Adipocyte (in vitro differentiated cells): ENCODE results near the gene CNTFR.

Source experiments
- DNase-seq: peaks from one replicate; pipeline ENCODE4 v3.0.0-alpha.2; 2015; ENCODE audit warnings: low read depth
- H3K27me3 ChIP-seq: replicated peaks from 2 replicates; pipeline ENCODE4 v1.7.0; 2013; ENCODE audit warnings: mild to moderate bottlenecking, low read length, moderate library complexity; ENCODE audit not compliant: control insufficient read depth, insufficient read depth
- H3K36me3 ChIP-seq: 2 replicates; pipeline ENCODE4 v1.7.0; 2013; ENCODE audit warnings: low read length, mild to moderate bottlenecking, moderate library complexity; ENCODE audit not compliant: control insufficient read depth, insufficient read depth, severe bottlenecking
- H3K4me1 ChIP-seq: 2 replicates; pipeline ENCODE4 v1.7.0; 2013; ENCODE audit warnings: mild to moderate bottlenecking, low read length, moderate library complexity; ENCODE audit not compliant: control insufficient read depth, insufficient read depth
- H3K4me3 ChIP-seq: 2 replicates; pipeline ENCODE4 v1.7.0; 2013; ENCODE audit warnings: mild to moderate bottlenecking, low read length, moderate library complexity
- H3K9ac ChIP-seq: 2 replicates; pipeline ENCODE4 v1.7.0; 2013; ENCODE audit warnings: mild to moderate bottlenecking, low read length, moderate library complexity
- H3K9me3 ChIP-seq: 2 replicates; pipeline ENCODE4 v1.7.0; 2013; ENCODE audit warnings: mild to moderate bottlenecking, low read length, moderate library complexity; ENCODE audit not compliant: control insufficient read depth

CNTFR gene

DNA sequence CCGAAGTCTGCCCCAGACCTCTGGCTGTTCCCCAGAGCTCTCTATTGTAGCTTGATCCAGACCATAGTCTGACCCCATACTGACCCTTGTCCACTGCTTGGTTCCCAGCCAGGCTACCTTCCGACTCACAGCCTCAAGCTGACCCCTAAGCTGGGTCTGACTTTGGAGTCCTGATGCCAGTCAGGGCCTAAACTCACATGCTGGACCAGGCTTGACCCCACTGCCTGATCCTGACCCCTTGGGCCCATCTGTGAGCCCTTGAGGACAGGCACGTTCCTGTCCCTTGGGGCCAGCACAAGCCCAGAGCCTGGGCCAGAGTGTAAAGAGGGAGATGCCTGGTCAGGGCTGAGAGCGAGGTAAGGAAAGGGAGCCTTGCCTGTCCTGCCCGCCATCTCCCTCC lies 34.0 kb downstream of the CNTFR start:
- Histone ChIP-seq H3K9me3 (no peaks in the 10 kb centered on the region), H3K4me1 (peaks cover 19% of the 10 kb centered on the region), H3K4me3 (no peak overlapping the region), H3K27me3 (peaks cover 7% of the 10 kb centered on the region), H3K36me3 (peaks cover 3% of the 10 kb centered on the region), H3K9ac (no peak overlapping the region)
- DNase-seq = no peak

DNA sequence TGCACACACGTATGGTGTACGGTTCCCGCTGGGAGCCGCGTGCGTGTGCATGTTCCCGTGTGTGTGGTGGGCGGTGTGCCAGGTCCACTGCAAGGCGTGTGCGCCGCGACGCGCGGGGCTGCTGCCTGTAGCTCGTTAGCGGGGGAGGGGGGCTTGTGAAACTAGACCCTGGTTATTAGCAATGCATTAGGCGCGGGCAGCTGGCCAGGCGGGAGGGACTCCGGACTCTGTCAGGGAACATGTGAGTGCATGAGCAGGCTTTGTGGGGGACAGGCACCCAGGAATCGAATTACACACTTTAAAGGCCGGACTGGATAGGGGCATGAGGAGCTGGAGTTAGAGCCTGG lies 34.5 kb downstream of the CNTFR start:
- H3K4me1 ChIP-seq = peaks cover 13% of the 10 kb centered on the region
- no peak overlapping the region for H3K4me3 ChIP-seq
- no peak overlapping the region for H3K9ac ChIP-seq
- H3K27me3 ChIP-seq = peaks cover 7% of the 10 kb centered on the region
- H3K36me3 ChIP-seq = peaks cover 3% of the 10 kb centered on the region
- no peaks in the 10 kb centered on the region for H3K9me3 ChIP-seq
- no peak for DNase-seq

DNA sequence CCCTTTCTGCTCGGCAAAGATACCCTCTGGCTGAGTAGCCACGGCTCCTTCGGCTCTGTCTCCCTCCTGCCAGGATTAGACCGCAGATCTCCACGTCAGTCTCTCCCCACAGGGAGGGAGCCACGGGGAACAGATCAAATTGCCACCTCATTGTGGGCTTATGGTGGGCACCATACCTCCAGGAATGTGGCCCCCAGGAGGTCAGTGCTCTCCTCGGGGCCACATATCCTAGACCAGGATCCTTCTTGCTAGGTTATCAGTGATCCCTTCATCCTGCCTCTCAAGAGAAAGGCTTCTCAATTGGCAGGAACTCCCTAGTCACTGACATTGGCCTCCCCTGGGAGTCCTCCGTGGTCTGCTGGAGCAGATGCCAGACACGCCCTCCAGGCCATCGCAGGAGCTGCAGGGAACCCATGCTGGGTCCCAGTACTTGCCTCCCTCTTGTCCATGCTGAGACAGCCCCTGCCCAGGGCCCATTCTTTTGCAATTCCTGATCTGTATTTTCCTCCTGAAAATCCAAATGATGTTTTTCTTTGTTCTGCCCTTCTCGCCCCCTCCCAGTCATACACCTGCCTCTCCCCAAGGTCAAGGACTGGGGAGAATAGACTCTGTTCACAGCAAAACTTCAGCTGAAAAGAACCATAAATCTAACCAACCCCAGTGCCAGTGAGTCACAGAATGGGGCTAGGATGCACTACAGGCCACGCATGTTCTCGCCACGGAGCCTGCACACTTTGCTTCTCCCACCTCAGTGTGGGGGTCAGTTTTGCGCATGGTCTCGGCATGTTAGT lies 35.1 kb downstream of the CNTFR start:
- Histone ChIP-seq H3K4me3 (no peak overlapping the region), H3K36me3 (peaks cover 3% of the 10 kb centered on the region), H3K9me3 (no peaks in the 10 kb centered on the region), H3K27me3 (peaks cover 7% of the 10 kb centered on the region), H3K9ac (no peak overlapping the region), H3K4me1 (peaks cover 9% of the 10 kb centered on the region)
- no peak for DNase-seq

DNA sequence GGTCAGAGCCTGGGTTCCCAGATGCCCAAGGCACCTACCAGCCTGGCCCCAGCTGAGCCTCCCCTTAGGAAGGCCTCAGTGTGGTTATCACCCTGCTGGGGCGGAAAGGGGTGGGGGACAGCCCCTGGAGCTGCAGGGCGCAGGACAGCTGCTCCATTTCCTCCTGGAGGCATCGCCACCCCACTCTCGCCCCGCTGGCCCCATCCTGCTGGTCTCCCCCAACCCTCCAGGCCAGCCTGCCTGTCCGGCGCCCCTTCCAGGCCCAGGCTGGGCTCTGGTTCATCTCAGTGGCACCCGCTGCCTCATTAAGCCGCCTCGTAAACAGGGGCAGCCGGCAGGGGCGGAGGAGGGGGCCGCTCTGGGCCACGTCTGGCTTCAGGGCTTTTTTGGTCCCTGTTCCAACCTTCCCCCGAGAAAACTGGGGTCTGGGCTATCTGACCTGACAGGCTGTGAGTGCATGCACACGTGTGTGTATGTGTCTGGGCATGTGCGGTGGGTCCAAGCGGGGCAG lies 36.0 kb downstream of the CNTFR start:
- no peak overlapping the region for H3K4me3 ChIP-seq

DNA sequence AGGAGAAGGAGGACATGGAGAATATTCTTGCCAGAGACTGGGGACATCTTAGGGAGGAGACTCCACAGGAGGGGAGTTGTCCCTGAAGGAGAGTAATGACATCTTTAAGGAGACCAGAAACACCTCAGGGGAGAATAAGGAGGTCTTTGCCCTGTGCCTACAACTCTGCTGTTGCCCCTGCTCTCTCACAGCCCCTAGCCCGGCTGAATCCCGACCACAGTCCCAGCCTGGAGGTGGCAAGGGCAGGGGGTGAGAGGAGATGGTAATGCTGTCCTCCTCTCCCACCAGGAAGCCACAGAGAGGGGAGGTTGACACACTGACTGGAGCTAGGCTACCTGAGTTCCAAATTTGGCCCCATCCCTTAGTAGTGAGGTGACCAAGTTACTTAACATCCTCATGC lies 36.5 kb downstream of the CNTFR start:
- Histone ChIP-seq H3K9me3 (no peaks in the 10 kb centered on the region), H3K36me3 (peaks cover 3% of the 10 kb centered on the region), H3K4me3 (no peak overlapping the region), H3K27me3 (peaks cover 7% of the 10 kb centered on the region), H3K4me1 (peaks cover 6% of the 10 kb centered on the region), H3K9ac (no peak overlapping the region)
- no peak for DNase-seq

More for the DNA sequence above, 36.0 kb downstream of the CNTFR start:
- peaks cover 6% of the 10 kb centered on the region for H3K4me1 ChIP-seq
- no peaks in the 10 kb centered on the region for H3K9me3 ChIP-seq
- H3K36me3 ChIP-seq = peaks cover 3% of the 10 kb centered on the region
- H3K27me3 ChIP-seq = peaks cover 7% of the 10 kb centered on the region
- no peak overlapping the region for H3K9ac ChIP-seq
- no peak for DNase-seq

DNA sequence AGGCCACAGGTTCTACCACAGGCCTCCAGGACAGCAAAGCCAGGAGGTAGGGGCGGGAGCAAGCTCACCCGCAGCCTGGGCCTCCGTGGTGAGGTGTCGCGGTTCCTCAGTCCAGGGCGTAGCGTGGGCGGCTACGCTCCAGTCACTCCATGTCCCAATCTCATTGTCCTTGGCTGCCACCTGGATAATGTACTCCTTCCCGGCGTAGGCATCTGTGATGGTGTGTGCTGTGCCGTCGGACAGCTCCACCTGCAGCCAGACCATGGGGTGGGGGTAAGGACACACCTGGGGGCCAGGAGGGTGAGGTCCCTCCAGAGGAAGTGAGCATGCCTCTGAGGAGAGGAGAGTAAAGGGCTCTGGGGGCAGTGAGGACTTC lies 36.9 kb downstream of the CNTFR start:
- no peak for DNase-seq
- peaks cover 6% of the 10 kb centered on the region for H3K4me1 ChIP-seq
- H3K9ac ChIP-seq = no peak overlapping the region
- peaks cover 7% of the 10 kb centered on the region for H3K27me3 ChIP-seq
- no peak overlapping the region for H3K4me3 ChIP-seq
- no peaks in the 10 kb centered on the region for H3K9me3 ChIP-seq
- H3K36me3 ChIP-seq = peaks cover 3% of the 10 kb centered on the region

DNA sequence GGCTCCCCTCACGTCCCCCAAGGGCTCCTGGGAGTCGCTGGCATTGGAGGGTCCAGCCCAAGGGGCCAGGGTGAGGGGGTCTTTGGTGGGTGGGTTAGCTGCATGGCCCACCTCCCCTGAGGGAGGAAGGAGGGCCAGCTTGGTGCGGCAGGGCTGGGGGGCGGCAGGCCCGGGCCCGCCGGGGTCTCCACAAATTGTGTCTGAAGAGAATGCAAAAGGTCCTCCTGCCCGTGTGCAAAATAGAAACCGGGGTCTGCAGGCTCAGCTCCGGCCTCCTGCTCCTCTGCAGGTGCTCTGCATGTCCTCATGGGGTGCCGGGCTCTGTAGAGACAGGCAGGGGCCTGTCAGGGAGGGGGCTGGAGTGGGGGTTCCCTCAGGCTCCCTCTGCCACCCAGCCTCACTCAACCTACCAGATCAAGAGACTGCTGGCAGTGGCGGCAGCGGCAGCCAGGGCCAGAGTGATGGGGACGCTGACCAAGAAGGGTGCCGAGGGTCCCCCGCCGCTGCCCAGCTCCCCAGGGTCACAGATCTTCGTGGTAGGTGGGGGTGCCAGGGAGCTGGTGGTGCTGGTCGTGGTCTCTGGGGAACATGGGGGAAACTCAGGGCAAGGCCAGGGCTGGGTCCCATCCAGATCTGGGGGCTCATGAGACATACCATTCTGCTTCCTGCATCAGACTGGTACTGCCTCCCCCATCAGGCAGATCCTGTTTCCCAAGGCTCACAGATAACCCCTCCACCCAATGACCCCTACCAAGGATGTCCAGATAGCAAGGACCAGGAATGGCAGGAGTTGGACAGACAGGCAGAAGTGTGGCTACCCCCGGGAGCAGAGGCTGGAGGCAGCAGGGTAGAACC lies 37.5 kb downstream of the CNTFR start:
- no peak for DNase-seq
- H3K36me3 ChIP-seq = no peaks in the 10 kb centered on the region
- peaks cover 7% of the 10 kb centered on the region for H3K27me3 ChIP-seq

DNA sequence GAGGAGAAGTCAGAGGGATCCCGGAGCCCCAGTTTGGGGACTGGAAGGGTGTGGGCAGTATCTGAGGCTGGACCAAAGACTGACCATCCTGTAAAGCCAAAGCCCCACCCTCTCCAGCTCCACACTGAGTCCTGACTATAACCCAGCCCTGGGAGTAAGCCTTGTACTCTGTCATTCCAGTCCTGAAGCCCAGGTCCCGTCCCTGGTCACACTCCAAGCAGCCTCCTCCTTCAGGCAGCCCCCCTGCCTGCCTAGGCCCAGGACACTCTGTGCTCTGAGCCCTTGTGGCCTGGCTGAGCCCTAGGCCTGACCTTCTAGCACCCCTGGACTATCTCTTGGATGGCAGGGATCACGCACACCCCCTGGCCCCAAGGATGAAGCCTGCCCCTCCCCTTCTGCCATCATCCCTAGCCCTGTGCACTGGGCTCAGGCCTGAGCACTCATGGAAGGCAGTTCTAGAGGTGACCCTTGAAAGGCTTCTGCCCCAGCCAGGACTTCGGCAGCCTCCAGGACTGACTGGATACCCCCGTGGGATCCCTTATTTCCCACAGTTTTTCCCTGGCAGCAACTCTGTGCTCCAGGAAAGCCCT lies 38.7 kb downstream of the CNTFR start:
- Histone ChIP-seq H3K27me3 (peaks cover 7% of the 10 kb centered on the region), H3K36me3 (no peaks in the 10 kb centered on the region), H3K4me1 (peaks cover 6% of the 10 kb centered on the region), H3K9ac (no peak overlapping the region), H3K9me3 (no peaks in the 10 kb centered on the region), H3K4me3 (no peak overlapping the region)
- DNase-seq = no peak

More for the DNA sequence above, 37.5 kb downstream of the CNTFR start:
- Histone ChIP-seq H3K9me3 (no peaks in the 10 kb centered on the region), H3K4me1 (peaks cover 6% of the 10 kb centered on the region), H3K4me3 (no peak overlapping the region), H3K9ac (no peak overlapping the region)

DNA sequence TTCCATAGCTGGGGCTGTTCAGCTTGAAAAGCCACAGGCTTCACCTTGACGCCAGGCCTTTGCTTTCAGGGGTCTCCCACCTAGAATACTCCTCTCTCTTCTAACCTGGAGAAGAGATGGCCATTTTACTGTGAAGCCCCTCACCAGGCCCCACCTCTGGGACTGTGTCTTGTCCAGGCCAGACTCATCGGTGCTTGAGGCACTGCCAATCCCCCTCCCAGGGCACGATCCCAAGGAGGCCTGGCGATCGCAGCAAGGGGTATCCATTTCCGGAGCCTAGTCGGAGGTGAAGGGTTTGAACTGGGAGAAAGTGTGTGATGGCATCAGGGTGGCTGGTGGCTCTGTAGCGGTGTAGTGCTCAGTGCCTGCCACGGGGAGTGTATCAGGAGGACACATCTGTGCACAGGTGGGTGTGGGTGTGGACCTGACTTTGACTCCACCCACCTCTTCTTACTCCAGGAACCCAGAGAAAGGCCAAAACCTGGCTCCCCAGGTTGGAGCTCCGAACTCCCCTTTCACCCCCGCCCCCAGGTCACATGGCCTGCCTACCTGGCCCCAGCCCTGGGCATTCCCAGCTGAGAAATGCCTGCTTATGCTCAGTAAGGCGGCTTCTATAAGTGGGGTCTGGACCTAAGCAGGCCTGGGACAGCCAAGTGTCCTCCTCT lies 39.4 kb downstream of the CNTFR start:
- no peak for DNase-seq
- H3K9ac ChIP-seq = no peak overlapping the region
- no peaks in the 10 kb centered on the region for H3K9me3 ChIP-seq
- peaks cover 4% of the 10 kb centered on the region for H3K27me3 ChIP-seq
- no peak overlapping the region for H3K4me3 ChIP-seq
- peaks cover 1% of the 10 kb centered on the region for H3K4me1 ChIP-seq
- H3K36me3 ChIP-seq = no peaks in the 10 kb centered on the region

DNA sequence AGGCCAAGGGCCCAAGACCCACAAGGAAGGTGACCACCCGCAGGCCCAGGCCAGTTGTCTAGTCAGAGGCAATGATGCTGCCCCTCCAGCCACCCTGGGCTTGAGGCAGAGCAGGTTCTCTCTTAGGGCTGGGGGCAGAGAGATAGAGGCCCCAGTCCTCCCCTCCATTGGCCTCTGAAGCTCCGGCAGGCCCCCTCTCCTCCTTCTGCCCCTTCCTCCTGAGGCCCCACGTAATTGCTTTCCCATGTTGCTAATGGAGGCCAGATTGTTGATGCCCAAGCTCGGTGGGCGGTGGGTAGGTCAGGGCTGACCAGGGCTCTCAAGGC lies 40.2 kb downstream of the CNTFR start:
- DNase-seq = no peak
- H3K36me3 ChIP-seq = no peaks in the 10 kb centered on the region
- H3K4me3 ChIP-seq = no peak overlapping the region
- peaks cover 9% of the 10 kb centered on the region for H3K27me3 ChIP-seq
- H3K9ac ChIP-seq = no peak overlapping the region
- H3K4me1 ChIP-seq = no peaks in the 10 kb centered on the region
- no peaks in the 10 kb centered on the region for H3K9me3 ChIP-seq
